ENCODE results near the gene MTMR12.

Gene MTMR12

DNA sequence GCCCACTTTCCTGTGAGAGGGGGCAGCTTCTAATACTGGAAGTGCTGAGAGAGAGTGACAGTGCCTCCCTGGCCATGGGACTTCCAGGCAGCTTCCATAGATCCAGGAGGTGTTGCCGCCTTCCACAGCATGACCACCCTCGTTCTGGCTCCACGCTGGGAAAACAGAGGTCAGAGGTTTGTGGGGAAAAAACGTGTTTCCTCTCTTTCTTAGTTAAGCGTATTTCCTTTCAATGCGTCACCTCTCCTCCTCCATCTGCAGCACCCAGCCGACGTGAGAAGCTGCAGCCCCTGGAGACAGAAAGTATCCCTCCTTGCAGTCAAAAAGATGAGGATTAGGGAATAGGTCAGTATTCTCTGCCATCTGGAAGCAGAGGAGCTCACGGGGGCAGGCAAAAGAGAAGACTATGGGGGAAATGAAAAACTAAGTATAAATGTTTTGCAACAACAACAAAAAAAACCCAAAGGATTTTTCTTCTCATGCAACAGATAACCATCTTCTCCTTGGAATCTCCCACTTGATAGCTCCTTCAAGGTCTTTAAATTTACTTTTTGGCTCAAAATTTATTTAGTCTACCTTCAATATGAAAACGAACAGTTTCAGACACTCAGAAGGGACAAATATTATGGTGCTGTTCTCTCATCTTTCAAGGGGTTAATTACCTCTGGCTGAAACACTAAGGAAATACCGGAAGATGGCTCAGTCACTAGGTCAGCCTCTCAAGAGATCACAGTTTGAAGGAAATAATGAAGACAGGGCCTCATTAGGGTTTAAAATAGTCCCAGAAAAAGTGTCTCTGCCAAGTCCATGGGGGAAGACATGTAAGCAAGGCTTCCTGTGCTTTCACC is 38.0 kb downstream of the MTMR12 start:
- DNase-seq, result no peak

DNA sequence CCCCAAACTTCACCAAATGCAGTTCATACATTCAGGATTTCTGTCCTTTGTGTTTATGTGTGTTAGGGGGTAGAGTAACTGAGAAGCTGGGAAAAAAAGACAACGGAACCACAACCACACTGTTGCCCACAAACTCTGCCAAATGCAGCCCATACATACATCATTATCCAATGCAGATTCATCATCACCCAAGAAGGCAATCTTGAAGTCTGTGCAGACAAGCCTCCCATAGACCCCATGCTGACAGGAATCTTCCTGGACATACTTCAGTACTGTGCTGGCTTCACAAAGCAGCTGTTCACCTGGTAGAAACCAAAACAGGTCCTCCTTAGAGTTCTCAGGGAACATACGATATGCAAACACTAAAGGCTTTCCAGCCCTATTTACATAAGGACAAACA is 38.9 kb downstream of the MTMR12 start:
- no peak for DNase-seq

DNA sequence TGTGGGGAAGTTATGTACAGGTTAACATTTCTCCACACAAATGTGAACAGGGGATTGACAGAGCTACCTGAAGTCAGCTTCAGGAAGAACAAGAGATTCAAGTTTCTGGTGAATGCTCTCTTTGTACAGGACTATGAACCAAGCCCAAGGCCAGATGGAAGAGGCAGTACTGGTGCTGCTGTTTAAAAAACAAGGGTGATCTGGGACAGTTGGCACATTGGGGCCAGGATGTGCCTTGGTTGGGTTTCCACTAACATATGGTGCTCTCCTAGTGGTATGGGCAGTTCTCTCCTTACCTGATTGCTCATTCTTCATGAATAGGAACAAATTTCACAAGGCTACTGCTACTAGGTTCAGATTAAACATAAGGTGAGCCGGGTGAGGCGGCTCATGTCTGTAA is 40.0 kb downstream of the MTMR12 start:
- no peak for DNase-seq

DNA sequence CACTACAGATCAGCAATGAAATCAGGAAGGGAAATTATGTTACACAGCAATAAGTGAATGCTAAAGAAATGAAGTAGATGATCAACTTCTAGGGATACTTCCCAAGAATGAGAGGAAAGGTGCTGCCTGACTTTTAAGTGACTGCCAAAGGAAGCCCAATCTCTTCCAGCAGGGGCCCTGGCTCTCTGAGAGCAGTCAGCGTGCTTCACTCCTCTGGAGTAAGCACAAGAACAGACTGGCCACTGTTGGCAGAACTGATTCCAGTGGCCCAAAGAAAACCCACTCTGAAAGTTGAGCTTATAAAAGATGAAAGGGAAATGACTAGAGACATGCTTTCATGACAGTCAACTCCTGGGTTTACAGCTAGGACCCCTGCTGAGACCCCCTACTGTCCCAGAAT is 41.8 kb downstream of the MTMR12 start:
- DNase-seq, result no peak

DNA sequence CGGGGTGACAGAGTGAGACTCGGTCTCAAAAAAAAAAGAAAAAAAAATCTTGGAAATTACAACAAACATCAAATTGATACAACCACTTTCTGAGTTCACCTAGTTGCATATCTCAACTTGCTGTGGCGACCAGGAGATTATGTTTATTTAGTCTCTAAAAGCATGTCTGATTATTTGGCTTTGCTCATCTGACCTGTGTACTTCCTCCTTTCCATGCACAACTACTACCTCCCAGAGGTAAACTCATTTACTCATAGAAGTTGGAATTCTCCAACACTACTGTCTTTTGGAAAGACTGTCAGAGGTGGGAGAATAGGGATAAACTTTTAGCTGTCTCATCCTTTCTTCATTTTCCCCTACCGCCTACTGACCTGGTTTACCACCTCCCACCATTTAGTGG is 42.6 kb downstream of the MTMR12 start:
- DNase-seq, result no peak

DNA sequence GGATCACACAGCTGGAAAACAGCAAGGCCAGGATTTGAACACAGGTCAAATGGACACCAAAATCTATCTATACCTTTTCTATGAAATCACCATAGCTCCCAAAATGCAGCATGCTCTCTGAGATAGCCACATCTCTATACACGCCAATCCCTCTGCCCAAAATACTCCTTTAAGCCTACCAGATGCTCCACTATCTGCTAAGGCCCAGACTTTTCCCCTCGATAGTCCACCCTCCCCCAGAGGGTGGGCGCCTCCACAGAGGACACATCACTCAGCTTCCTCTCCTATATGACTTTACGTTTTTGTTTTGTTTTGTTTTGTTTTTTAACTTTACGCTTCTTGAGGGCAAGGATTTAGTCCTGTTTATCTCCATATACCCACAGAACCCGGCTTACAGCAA is 46.8 kb downstream of the MTMR12 start:
- no peak for DNase-seq

DNA sequence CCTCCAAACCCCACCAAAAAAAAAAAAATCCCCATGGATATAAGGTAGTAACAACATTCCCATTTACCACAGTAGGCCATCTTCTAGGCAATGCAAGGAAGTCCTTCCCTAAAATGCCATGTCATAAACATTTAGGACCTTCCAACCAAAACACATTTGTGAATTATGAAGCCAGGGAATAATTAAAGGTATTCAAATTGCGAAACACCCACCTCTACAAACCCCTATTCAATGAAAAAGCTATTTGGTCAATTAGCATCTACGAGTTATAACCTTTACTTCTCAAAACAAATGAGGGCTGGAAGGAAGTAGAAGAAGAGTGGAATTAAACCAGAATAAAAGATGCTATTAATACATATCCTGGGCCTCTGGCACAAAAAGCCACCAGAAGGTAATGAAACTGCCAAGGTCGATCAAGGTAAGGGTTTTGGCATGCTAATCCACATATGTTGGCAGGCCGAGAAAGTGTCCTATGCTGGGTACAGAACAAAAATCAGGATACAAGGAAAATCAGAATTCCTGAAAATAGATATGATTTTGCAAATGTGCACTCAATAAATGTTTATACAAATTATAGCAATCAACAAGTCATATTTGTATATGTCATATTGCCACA is 47.7 kb downstream of the MTMR12 start:
- no peak for DNase-seq

DNA sequence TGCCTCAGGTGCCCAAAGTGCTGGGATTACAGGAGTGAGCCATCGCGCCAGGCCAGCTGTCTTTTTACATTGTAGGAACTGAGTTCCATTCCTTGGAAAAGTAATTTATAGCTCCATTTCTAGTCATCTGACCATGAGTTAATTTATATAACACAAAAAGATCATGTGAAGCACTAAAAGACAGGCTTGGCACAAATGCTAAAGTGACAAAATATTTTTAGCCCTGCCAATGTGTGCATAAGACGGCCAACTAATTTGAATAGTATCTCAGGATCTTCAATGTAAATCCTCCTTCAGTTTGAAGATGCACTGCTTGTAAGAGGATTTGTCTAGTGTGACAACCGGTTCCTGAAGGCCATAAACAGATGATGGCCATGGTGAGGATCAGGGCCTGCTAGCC is 49.1 kb downstream of the MTMR12 start:
- DNase-seq, result no peak

DNA sequence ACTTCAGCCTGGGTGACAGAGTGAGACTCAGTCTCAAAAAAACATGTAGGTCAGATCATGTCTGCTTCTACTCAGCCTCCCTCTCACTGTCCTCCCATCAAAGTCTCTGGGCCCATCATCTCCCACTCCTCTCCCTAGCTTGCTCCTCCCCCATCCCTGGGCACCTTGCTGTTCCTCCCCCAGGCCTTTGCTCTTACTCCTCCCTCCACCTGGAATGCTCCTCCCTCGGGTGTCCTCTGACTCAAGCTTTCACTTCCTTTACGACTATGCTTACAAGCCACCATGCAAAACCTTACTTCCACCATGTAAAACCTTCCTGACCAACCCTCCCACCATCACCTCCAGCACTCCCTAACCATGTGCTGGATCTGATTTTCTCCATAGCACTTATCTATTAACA is 51.5 kb downstream of the MTMR12 start:
- DNase-seq, result no peak

DNA sequence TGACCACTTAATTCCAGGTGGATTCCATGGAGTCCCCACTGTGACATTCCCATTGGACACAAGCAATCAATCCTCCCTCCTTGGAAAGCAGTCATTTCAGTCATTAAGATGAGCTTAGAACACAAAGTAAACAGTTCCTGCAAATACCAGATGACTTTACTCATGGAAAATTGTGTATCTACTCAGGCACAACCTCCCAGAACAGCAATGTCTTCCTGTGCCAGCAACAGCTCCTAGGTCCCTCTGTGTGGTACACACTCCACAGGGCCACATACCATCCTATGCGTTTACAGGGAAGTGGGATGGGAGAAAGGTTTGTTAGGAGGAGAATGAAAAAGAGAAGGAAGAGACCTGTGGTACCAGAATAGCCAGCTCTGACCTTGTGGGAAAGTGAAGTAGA is 53.7 kb downstream of the MTMR12 start:
- no peak for DNase-seq

DNA sequence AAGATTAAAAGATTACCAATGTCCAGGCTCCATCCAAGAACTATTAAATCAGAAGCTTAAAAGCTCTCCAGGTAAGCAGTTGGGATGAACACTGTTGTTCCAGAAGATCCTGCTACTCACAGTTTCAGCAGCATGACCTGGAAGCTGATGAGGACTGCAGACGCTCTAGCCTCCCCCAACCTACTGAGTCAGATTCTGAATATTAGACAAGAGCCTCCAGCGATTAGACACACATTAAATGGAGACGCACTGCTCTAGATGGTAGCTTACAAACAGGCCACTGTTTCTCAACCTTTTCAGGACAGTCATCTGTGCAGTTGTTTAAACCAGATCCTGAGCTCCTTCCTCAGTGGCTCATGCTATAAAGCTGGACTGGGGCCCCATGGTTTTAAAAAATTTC is 54.3 kb downstream of the MTMR12 start:
- no peak for DNase-seq

DNA sequence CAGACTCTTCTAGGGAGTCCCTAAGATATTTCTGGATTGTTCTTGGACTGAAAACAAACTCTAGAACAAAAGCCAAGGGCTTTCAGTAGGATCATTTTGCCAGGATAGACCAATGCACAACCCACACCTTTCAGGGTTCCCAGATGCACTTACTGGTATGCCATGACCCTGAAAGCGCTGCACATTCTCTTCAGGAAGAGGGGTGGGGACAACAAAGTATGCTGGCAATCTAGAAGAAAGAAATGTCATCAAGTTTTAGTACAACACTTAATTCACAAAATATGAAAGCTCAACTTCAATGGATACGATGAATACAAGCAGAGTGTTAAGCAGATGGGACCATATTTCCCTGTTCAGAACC is 57.2 kb downstream of the MTMR12 start:
- DNase-seq, result no peak

DNA sequence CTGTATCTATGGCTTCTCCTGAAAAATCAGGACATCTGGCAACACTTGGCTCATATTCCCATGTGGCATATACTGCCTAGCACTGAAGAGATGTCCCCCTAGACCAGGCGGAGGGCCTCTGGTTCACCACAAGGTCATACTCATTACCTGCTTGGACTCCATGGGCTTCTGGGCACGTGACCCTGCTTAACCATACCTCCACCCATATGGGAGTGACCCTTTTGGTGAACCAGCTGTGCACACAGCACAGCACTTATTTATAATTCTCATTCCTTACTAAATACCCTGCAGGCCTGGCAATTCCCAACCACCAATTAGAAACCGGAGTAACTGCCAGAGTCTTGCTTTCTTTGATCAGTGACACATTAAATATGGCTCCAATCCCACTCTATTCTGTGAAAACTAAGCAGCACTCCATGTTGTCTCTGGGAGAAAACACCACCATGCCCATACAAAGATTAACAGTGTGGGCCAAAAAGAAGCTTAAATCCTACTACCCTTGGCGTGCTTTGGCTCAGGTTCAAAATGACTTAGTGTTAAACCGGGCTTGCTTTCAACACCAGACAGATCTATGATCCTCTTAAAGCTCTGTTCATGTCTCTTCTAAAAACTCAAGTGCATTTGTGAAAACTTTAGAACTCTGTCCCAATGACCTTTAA is 57.7 kb downstream of the MTMR12 start:
- DNase-seq, result no peak

DNA sequence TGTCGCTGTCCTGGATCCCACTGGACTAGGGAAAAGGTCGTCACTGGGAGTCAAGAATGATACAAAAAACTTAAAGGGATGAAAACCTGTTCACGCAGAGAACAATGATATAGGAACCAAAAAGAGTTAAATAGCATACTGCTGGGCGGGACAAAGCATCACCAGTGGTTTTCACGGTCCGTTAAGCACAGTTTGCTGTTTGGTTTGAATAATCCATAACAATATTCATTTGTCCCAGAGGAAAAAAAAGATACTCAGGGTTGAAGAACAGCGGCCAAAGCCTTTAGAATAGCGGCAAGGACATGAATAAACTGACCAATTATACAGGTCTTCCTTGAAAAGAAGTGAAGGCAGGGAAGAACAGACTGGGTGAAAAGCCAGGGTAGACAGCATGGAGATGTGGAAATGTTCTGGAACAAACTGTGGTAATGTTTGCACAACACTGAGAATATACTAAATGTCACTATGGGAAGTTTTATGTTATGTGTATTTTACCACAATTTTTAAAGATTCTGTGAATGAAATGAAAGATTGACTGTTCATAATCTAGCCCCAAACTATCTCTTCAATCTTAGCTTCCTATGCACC is 60.8 kb downstream of the MTMR12 start:
- no peak for DNase-seq

DNA sequence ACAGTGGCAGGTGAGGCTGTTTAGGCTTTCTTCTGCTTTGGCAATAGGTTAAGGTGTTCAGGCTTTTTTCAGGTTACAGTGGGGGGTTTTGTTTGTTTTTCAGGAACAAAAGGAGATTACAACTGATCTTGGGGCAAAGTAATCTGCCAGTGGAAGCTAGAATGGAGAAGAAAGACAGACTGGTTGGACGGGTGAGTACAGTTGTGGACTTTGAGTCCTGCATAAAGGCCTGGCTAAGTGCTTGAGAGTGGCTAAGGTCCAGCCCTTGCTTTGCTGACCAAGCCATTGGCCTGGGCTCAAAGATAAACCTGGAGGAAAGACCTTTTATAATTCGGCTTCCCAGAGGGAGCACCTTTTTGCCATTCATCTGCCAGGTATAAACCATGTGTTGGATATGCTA is 63.1 kb downstream of the MTMR12 start:
- no peak for DNase-seq

DNA sequence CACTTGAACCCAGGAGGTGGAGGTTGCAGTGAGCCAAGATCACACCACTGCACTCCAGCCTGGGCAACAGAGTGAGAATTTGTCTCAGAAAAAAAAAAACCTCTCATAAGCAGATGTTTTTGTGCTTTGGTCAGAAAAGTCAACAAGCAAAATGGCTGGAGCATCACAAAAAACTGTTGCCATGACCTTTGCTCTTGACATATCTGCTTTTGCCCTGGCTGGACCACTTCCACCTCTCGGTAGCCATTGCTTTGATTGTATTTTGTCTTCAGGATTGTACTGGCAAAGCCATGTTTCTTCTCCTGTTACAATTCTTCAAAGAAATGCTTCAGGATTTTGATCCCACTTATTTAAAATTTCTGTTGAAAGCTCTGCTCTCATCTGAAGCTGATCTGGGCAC is 67.0 kb downstream of the MTMR12 start:
- no peak for DNase-seq

DNA sequence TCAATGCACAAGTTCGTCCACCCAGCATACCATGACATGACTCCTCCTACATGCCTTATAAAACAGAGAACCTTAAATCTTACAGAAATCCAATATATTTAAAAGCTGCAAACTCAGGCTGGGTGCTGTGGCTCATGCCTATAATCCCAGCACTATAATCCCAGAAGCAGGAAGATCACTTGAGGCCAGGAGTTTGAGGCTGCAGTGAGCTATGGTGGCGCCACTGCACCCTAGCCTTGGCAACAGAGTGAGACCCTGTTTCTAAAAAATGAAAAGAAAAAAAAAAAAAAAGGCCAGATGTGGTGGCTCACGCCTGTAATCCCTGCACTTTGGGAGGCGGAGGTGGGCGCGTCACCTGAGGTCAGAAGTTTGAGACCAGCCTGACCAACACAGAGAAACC is 68.7 kb downstream of the MTMR12 start:
- DNase-seq, result no peak

DNA sequence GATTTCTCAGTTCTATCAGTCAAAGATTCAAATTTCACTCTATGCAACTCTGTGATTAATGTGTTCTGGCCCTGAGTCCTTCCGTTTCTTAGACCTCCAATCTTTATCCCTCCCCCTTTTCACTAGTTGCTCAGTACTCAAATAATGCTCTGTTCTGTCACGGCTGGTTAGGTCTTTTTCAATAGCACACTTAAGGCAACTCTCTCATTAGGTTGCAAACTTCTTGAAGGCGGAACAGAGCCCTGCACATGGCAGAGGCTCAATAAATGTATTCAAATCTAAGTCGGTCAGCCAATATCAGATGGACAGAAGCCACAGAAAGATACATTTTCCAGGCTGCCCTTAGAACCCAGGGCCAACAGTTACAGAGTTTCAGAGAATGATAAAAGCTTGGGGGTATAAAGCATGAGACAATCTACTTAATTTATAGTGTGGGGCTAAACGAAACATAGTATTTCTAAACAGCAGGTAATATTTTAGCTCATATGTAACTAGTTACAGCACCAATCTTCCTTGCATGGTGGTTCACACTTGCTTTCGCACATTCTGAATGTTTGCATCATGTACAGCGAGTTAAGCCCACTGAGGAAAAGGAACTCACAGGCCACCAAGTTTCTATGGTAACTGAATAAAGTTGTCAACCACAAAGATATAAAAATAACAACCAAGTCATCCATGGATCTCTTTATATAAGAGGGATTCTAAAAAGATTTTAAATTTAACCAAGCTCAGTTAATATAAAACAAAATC is 71.5 kb downstream of the MTMR12 start:
- DNase-seq, result no peak

DNA sequence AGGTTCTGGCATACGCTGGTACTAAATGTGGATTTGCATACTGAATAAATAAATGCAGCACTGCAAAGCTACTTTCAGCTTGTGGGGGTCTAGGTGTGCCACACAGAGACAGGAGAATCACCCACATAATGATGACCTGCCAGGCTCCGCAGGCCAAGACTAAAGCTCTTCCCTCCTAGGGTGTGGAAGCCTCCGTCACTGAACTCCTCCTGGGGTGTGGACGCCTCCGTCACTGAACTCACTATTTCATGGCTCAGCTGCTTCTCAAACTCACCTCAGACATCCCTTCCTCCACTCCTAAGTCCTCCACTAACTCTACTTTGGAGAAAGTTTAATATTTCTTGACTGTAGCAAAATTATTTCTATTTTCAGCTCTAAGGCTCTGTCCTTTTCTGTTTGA is 73.4 kb downstream of the MTMR12 start:
- DNase-seq, result no peak

DNA sequence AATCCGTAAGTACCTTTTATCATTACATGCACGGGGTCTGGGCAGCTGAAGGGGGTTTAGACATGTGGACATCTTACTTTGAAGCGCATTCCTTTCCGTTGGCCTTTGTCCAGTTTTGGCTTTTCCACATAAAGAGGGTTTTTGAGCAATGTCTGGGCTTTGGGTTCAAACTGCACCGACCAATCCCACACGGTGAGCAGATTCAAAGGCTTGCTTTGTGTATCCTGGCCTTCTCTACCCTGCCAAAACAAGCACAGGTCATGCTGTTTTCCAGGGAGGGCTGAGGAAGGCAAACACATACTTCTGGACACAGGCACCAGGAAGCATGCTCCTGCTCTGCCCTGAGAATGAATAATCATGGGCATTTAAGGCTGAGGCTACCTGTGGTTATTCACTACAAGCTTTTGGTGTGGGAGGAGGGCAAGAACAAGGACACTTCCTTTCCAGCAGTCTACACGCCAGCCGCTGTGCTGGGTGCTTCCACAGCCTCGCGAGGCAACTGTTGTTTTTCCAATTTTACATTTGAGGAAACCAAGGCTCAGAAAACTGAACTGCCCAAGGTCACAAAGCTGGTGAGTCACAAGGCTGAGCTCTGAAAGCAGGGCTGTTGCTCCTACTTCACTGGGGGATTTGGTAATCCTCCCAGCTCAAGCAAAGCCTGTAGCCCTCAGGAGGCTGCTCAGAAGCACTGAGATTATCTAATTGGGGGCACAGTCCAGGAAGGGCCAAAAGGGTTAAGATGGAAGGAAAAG is 78.9 kb downstream of the MTMR12 start:
- DNase-seq, result no peak

DNA sequence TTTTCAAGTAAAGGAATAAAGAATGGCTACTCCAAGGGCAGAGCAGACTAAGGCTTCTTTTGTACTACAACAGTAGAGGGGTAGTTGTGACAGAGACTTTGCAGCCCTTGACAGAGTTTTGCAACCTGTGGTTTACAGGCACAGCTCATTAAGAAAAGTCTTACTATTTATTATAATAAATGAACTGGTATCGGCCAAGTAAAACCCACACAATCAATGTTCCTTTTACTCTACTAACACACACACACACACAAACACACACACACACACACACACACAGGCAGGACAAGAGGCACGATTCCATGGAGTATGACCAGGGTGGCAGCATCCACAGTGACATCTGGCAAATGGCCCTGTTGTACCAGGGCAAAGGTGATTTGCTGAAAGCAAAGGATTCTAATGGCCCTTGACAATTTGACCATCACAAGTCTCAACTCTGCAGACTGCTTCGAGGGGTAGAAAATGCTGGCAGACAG is 79.5 kb downstream of the MTMR12 start:
- no peak for DNase-seq
